SK-N-SH treated with all-trans-retinoic acid at 6 μM for 48 hours (cell line): ENCODE measurements around the gene FGB.

ENCODE experiments used
- ATAC-seq: fragments of 200-7000 bp; cut with Tn5 transposase; 3 replicates; pipeline ENCODE4 v1.9.1; 2020; ENCODE audit warnings: mild to moderate bottlenecking, moderate library complexity
- ARNTL ChIP-seq: fragments of 450-650 bp; formaldehyde crosslinking; IDR thresholded peaks from 2 replicates; pipeline ENCODE4 v1.5.0; 2020; ENCODE audit warnings: low read depth, mild to moderate bottlenecking, moderate library complexity, borderline replicate concordance
- BACH2 ChIP-seq: fragments of 250-450 bp; sonication (Bioruptor Pico); IDR thresholded peaks from 2 replicates; pipeline ENCODE4 v1.9.0; 2021; ENCODE audit warnings: mild to moderate bottlenecking, borderline replicate concordance
- CREB5 ChIP-seq: fragments of 250-450 bp; sonication (Bioruptor Pico); IDR thresholded peaks from 2 replicates; pipeline ENCODE4 v1.5.1; 2020; ENCODE audit warnings: low read depth, mild to moderate bottlenecking, moderate library complexity
- CSDC2 ChIP-seq: fragments of 250-450 bp; sonication (Bioruptor Pico); IDR thresholded peaks from 2 replicates; pipeline ENCODE4 v1.5.0; 2020; ENCODE audit warnings: mild to moderate bottlenecking, moderate library complexity
- ESRRG ChIP-seq: fragments of 250-450 bp; sonication (Bioruptor Pico); IDR thresholded peaks from 2 replicates; pipeline ENCODE4 v1.6.1; 2021; ENCODE audit warnings: mild to moderate bottlenecking
- ISL1 ChIP-seq: fragments of 250-450 bp; sonication (Bioruptor Pico); IDR thresholded peaks from 2 replicates; pipeline ENCODE4 v2.1.2; 2022; ENCODE audit warnings: mild to moderate bottlenecking, moderate library complexity
- OSR1 ChIP-seq: fragments of 250-450 bp; sonication (Bioruptor Pico); IDR thresholded peaks from 2 replicates; pipeline ENCODE4 v1.8.0; 2022; ENCODE audit warnings: moderate library complexity, mild to moderate bottlenecking, inconsistent platforms
- PATZ1 ChIP-seq: fragments of 250-450 bp; sonication (Bioruptor Pico); IDR thresholded peaks from 2 replicates; pipeline ENCODE4 v1.8.0; 2020; ENCODE audit warnings: mild to moderate bottlenecking, moderate library complexity, borderline replicate concordance
- POU6F1 ChIP-seq: fragments of 250-450 bp; sonication (Bioruptor Pico); IDR thresholded peaks from 2 replicates; pipeline ENCODE4 v1.8.0; 2021; ENCODE audit warnings: low read depth, mild to moderate bottlenecking, moderate library complexity, borderline replicate concordance
- PPARA ChIP-seq: fragments of 250-450 bp; sonication (Bioruptor Pico); IDR thresholded peaks from 2 replicates; pipeline ENCODE4 v1.5.0; 2020; ENCODE audit warnings: mild to moderate bottlenecking, borderline replicate concordance
- RARB ChIP-seq: fragments of 250-450 bp; sonication (Bioruptor Pico); IDR thresholded peaks from 2 replicates; pipeline ENCODE4 v1.8.0; 2021; ENCODE audit warnings: mild to moderate bottlenecking, moderate library complexity
- SNAI2 ChIP-seq: fragments of 250-450 bp; sonication (Bioruptor Pico); IDR thresholded peaks from 2 replicates; pipeline ENCODE4 v1.5.0; 2020; ENCODE audit warnings: mild to moderate bottlenecking, moderate library complexity
- TOX ChIP-seq: fragments of 250-450 bp; sonication (Bioruptor Pico); IDR thresholded peaks from 2 replicates; pipeline ENCODE4 v1.8.0; 2021; ENCODE audit warnings: mild to moderate bottlenecking, moderate library complexity, borderline replicate concordance
- ZC3H10 ChIP-seq: fragments of 250-450 bp; sonication (Bioruptor Pico); IDR thresholded peaks from 2 replicates; pipeline ENCODE4 v1.5.1; 2021; ENCODE audit warnings: mild to moderate bottlenecking, moderate library complexity
- ZFP3 ChIP-seq: fragments of 250-450 bp; sonication (Bioruptor Pico); IDR thresholded peaks from 2 replicates; pipeline ENCODE4 v1.5.0; 2020; ENCODE audit warnings: mild to moderate bottlenecking, moderate library complexity
- ZFP30 ChIP-seq: fragments of 450-650 bp; formaldehyde crosslinking; IDR thresholded peaks from 2 replicates; pipeline ENCODE4 v1.5.0; 2022; ENCODE audit warnings: mild to moderate bottlenecking, moderate library complexity
- ZNF565 ChIP-seq: fragments of 450-650 bp; formaldehyde crosslinking; conservative IDR thresholded peaks from 2 replicates; pipeline ENCODE4 v1.5.0; 2020; ENCODE audit warnings: low read depth, mild to moderate bottlenecking, moderate library complexity
- ZNF70 ChIP-seq: fragments of 450-650 bp; formaldehyde crosslinking; IDR thresholded peaks from 2 replicates; pipeline ENCODE4 v1.5.0; 2020; ENCODE audit warnings: mild to moderate bottlenecking, moderate library complexity
- ZNF8 ChIP-seq: fragments of 450-650 bp; formaldehyde crosslinking; IDR thresholded peaks from 2 replicates; pipeline ENCODE4 v1.5.0; 2020; ENCODE audit warnings: mild to moderate bottlenecking, moderate library complexity
- TF ChIP-seq, protein P1 (sequence below): fragments of 250-450 bp; sonication (Bioruptor Pico); IDR thresholded peaks from 2 replicates; pipeline ENCODE4 v1.5.1; 2021; ENCODE audit warnings: mild to moderate bottlenecking, moderate library complexity
- TF ChIP-seq, protein P2 (sequence below): fragments of 250-450 bp; sonication (Bioruptor Pico); IDR thresholded peaks from 2 replicates; pipeline ENCODE4 v1.5.0; 2020; ENCODE audit warnings: mild to moderate bottlenecking, moderate library complexity

The FGB gene

GRCh38 chr4:154610582-154610981, 47.8 kb downstream of the FGB start:
- no peak for TF ChIP-seq TOX (CRISPR knock-in tag)
- no peak for TF ChIP-seq ZC3H10 (CRISPR knock-in tag)
- TF ChIP-seq CSDC2 (CRISPR knock-in tag), result no peak
- TF ChIP-seq BACH2, result no peak
- no peak for TF ChIP-seq CREB5 (CRISPR knock-in tag)
- no peak for TF ChIP-seq ZNF8
- TF ChIP-seq ZFP3 (CRISPR knock-in tag), result no peak
- TF ChIP-seq ISL1 (CRISPR knock-in tag), result no peak
- TF ChIP-seq, protein P1, sequence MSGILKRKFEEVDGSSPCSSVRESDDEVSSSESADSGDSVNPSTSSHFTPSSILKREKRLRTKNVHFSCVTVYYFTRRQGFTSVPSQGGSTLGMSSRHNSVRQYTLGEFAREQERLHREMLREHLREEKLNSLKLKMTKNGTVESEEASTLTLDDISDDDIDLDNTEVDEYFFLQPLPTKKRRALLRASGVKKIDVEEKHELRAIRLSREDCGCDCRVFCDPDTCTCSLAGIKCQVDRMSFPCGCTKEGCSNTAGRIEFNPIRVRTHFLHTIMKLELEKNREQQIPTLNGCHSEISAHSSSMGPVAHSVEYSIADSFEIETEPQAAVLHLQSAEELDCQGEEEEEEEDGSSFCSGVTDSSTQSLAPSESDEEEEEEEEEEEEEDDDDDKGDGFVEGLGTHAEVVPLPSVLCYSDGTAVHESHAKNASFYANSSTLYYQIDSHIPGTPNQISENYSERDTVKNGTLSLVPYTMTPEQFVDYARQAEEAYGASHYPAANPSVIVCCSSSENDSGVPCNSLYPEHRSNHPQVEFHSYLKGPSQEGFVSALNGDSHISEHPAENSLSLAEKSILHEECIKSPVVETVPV (CRISPR knock-in tag), result no peak
- TF ChIP-seq POU6F1, result no peak
- no peak for TF ChIP-seq ESRRG (CRISPR knock-in tag)
- no peak for TF ChIP-seq SNAI2 (CRISPR knock-in tag)
- no peak for TF ChIP-seq OSR1 (CRISPR knock-in tag)
- TF ChIP-seq RARB, result no peak
- TF ChIP-seq PATZ1, result no peak
- TF ChIP-seq ZFP30 (CRISPR knock-in tag), result no peak
- no peak for TF ChIP-seq PPARA (CRISPR knock-in tag)
- TF ChIP-seq ZNF70 (CRISPR knock-in tag), result no peak
- no peak for TF ChIP-seq ARNTL (CRISPR knock-in tag)
- TF ChIP-seq, all 23 proteins: peak for 0
- no peak for ATAC-seq

- TF ChIP-seq ZC3H10 (CRISPR knock-in tag) (no peak), ZNF8 (no peak), ISL1 (CRISPR knock-in tag) (no peak), BACH2 (no peak), ZFP3 (CRISPR knock-in tag) (no peak), ESRRG (CRISPR knock-in tag) (no peak), ZNF70 (CRISPR knock-in tag) (no peak), ARNTL (CRISPR knock-in tag) (no peak), ZFP30 (CRISPR knock-in tag) (no peak), ZNF565 (CRISPR knock-in tag) (no peak), CSDC2 (CRISPR knock-in tag) (no peak), SNAI2 (CRISPR knock-in tag) (no peak)
- TF ChIP-seq, protein P1 (CRISPR knock-in tag), result no peak
- ATAC-seq, result no peak
Measured at GRCh38 chr4:154611833-154612232, 49.0 kb downstream of the FGB start.

GRCh38 chr4:154612472-154613414, 49.9 kb downstream of the FGB start, which contains the start of gene FGG:
FGG (minus strand) TSS chr4:154612656; CDS start chr4:154612609, 47 bp downstream.
- no peak for ATAC-seq
- TF ChIP-seq POU6F1, result no peak
- TF ChIP-seq, protein P2, sequence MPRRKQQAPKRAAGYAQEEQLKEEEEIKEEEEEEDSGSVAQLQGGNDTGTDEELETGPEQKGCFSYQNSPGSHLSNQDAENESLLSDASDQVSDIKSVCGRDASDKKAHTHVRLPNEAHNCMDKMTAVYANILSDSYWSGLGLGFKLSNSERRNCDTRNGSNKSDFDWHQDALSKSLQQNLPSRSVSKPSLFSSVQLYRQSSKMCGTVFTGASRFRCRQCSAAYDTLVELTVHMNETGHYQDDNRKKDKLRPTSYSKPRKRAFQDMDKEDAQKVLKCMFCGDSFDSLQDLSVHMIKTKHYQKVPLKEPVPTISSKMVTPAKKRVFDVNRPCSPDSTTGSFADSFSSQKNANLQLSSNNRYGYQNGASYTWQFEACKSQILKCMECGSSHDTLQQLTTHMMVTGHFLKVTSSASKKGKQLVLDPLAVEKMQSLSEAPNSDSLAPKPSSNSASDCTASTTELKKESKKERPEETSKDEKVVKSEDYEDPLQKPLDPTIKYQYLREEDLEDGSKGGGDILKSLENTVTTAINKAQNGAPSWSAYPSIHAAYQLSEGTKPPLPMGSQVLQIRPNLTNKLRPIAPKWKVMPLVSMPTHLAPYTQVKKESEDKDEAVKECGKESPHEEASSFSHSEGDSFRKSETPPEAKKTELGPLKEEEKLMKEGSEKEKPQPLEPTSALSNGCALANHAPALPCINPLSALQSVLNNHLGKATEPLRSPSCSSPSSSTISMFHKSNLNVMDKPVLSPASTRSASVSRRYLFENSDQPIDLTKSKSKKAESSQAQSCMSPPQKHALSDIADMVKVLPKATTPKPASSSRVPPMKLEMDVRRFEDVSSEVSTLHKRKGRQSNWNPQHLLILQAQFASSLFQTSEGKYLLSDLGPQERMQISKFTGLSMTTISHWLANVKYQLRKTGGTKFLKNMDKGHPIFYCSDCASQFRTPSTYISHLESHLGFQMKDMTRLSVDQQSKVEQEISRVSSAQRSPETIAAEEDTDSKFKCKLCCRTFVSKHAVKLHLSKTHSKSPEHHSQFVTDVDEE, result no peak
